Hair follicular keratinocyte (primary cell): ENCODE results near the gene WNT8B. TPM values are rescaled to one million over a fixed set of nuclear protein-coding genes. Genes with fewer than 3 reads are reported as not detected.

ENCODE experiments used
- total RNA-seq: library from RNA; depleted of rRNA; stranded (reverse); fragments of >200 nt; gene quantifications from 2 replicates; pipeline ENCODE4 v1.2.3, GENCODE V29; 2015

The WNT8B gene
- total RNA-seq: not detected in 2 replicates

GRCh38 chr10:100462709-100463108 lies at the start of gene WNT8B:
Gene WNT8B (plus strand): TSS chr10:100463009. CDS start chr10:100463169, 160 bp downstream.

GRCh38 chr10:100519311-100520051 lies 56.7 kb downstream of the WNT8B start, which contains the start of gene SEC31B:
Gene SEC31B (minus strand): TSS chr10:100519861. CDS start chr10:100516952, 2,909 bp downstream.

GRCh38 chr10:100529475-100530298 lies 66.9 kb downstream of the WNT8B start, which contains the start of gene NDUFB8:
Gene NDUFB8 (minus strand): TSS chr10:100529871. CDS start chr10:100529851, 20 bp downstream.

Other genes with a start within 250 kb of the WNT8B start
- 15.2 and 18.3 TPM in 2 replicates for gene CHUK, start 233.4 kb upstream of the WNT8B start, total RNA-seq
- 23.1 and 29.8 TPM in 2 replicates for gene CWF19L1, start 195.4 kb upstream of the WNT8B start, total RNA-seq
- 68.0 and 81.5 TPM in 2 replicates for gene BLOC1S2, start 176.3 kb upstream of the WNT8B start, total RNA-seq
- gene PKD2L1, start 132.8 kb upstream of the WNT8B start, total RNA-seq: not detected in 2 replicates
- 545 and 638 TPM in 2 replicates for gene SCD, start 115.8 kb upstream of the WNT8B start, total RNA-seq
- gene SEC31B, start 56.9 kb downstream of the WNT8B start, total RNA-seq: 0.47 and 0.61 TPM in 2 replicates
- gene NDUFB8, start 66.9 kb downstream of the WNT8B start, total RNA-seq: 267 and 286 TPM in 2 replicates
- gene HIF1AN, start 72.9 kb downstream of the WNT8B start, total RNA-seq: 4.0 and 7.4 TPM in 2 replicates